ENCODE measurements around the gene OSTN.

OSTN gene

DNA sequence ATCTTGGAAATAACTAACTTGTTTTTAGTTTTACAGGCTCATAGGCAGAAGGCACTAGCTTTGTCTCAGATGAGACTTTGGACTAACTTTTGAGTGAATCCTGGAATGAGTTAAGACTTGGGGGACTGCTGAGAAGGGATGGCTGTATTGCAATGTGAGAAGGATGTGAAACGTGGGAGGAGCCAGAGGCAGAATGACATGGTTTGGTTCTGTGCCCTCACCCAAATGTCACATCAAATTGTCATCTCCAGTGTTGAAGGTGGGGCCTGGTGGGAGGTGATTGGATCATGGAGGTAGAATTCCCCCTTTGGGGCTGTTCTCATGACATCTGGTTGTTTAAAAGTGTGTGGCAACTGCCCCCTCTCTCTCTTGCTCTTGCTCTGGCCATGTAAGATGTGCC, 101.4 kb downstream of the OSTN start:
- H3K36me3 Mint-ChIP-seq (ENCODE audit: low read depth), result no peaks in the 10 kb centered on the region
- H3K27me3 Mint-ChIP-seq (ENCODE audit: low read depth), result no peaks in the 10 kb centered on the region
- no peaks in the 10 kb centered on the region for H3K4me1 Mint-ChIP-seq (ENCODE audit: low read depth)
- H3K9me3 Mint-ChIP-seq, result no peaks in the 10 kb centered on the region
- H3K4me3 Mint-ChIP-seq, result no peak overlapping the region
- H3K27ac Mint-ChIP-seq, result no peak overlapping the region

DNA sequence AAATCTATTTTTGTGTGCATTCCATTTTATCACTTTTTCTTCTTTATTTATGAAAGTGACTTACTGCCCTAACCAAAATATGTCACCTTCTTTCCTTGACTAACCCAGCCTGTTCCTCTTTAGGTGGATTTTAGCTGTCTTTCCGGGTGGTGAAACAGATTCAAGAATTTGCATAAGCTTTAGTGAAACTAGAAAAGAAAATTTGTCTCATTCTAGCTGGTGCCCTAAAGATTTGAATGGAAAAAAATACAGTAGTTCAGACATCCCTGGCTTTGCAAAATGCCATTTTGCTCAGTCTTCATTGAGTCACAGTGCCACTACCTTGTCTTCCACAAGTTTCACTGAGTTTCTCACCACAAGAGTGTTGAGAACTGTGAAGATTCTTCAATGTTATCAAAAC, 102.0 kb downstream of the OSTN start:
- Mint-ChIP-seq H3K4me3 (no peak overlapping the region), H3K27me3 (ENCODE audit: low read depth) (no peaks in the 10 kb centered on the region), H3K9me3 (no peaks in the 10 kb centered on the region), H3K27ac (no peak overlapping the region), H3K36me3 (ENCODE audit: low read depth) (no peaks in the 10 kb centered on the region), H3K4me1 (ENCODE audit: low read depth) (no peaks in the 10 kb centered on the region)

DNA sequence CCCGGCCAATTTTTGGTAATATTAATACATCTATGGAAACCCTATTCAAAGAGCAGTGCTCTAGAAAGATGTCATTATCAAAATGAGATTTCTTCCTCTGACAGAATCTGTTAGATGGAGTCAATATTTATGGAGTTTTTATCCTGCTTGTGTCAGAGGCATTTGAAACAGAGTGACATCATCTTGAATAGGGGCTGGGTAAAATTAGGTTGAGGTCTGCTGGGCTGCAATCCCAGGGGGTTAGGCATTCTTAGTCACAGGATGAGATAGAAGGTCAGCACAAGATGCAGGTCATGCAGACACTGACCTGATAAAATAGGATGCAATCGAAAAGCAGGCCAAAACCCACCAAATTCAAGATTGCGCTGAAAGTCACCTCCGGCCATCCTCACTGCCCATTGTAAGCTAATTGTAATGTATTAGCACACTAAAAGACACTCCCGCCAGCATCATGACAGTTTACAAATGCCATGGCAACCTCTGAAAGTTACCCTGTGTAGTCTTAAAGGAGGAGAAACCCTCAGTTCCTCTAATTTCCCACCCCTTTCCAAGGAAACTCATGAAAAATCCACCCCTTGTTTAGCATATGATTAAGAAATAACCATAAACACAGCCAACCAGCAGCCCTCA, 102.9 kb downstream of the OSTN start:
- H3K9me3 Mint-ChIP-seq, result no peaks in the 10 kb centered on the region
- no peaks in the 10 kb centered on the region for H3K27me3 Mint-ChIP-seq (ENCODE audit: low read depth)
- H3K27ac Mint-ChIP-seq, result no peak overlapping the region
- H3K4me3 Mint-ChIP-seq, result no peak overlapping the region
- H3K4me1 Mint-ChIP-seq (ENCODE audit: low read depth), result no peaks in the 10 kb centered on the region
- no peaks in the 10 kb centered on the region for H3K36me3 Mint-ChIP-seq (ENCODE audit: low read depth)

DNA sequence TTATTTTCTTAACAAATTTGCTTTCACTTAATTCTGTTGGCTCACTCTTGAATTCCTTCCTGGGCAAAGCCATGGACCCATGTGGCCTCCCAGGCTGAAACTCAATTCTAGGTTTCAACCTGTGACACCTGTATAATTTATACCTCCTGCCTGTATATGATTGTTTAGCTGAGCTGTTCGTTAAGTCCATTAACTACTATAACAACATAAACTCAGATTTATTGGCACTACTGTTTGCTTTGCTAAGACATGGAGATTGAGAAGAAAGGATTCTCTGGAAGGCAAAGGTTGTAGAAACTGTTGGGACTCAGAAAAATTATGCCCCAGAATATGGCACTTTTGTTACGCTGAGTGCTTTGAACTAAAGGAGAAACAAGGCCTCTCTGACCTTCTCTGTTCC, 103.4 kb downstream of the OSTN start:
- Mint-ChIP-seq H3K27ac (no peak overlapping the region), H3K36me3 (ENCODE audit: low read depth) (no peaks in the 10 kb centered on the region), H3K9me3 (no peaks in the 10 kb centered on the region), H3K4me1 (ENCODE audit: low read depth) (no peaks in the 10 kb centered on the region), H3K27me3 (ENCODE audit: low read depth) (no peaks in the 10 kb centered on the region), H3K4me3 (no peak overlapping the region)

DNA sequence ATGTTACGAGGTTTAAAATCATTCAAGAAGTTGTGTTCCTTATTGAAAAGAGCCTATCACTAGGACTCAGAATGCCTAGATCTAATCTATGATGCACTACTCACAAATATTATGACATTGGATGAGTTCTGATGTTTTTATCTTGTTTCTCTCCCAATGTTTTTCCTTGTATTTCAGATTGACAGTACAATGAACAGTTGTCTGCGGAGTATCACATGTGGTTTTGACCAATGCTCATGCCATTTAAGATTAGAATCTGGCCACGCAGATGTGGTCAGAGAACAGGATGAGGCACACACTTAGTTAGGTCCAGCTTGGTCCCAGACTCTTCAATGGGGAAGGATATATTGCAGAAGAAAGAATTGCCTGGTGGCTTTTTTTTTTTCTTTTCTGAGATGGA, 104.6 kb downstream of the OSTN start:
- Mint-ChIP-seq H3K27me3 (ENCODE audit: low read depth) (no peaks in the 10 kb centered on the region), H3K9me3 (no peaks in the 10 kb centered on the region), H3K36me3 (ENCODE audit: low read depth) (no peaks in the 10 kb centered on the region), H3K27ac (no peak overlapping the region), H3K4me3 (no peak overlapping the region), H3K4me1 (ENCODE audit: low read depth) (no peaks in the 10 kb centered on the region)

DNA sequence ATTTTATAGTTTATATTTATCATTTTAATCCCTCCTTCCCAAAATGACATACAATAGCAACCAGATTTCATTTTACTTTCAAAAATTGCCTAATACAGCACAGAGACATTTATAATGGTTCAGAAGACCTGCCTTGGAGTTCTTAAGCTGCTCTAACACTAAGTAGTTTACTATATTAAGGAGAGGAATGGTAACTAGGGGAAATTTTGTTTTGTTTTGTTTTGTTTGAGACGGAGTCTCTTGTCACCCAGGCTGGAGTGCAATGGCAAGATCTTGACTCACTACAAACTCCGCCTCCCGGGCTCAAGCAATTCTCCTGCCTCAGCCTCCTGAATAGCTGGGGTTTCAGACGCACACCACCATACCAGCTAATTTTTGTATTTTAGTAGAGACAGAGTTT, 107.4 kb downstream of the OSTN start:
- Mint-ChIP-seq H3K27ac (no peak overlapping the region), H3K27me3 (ENCODE audit: low read depth) (no peaks in the 10 kb centered on the region), H3K4me3 (no peak overlapping the region), H3K36me3 (ENCODE audit: low read depth) (no peaks in the 10 kb centered on the region), H3K9me3 (no peaks in the 10 kb centered on the region), H3K4me1 (ENCODE audit: low read depth) (no peaks in the 10 kb centered on the region)

DNA sequence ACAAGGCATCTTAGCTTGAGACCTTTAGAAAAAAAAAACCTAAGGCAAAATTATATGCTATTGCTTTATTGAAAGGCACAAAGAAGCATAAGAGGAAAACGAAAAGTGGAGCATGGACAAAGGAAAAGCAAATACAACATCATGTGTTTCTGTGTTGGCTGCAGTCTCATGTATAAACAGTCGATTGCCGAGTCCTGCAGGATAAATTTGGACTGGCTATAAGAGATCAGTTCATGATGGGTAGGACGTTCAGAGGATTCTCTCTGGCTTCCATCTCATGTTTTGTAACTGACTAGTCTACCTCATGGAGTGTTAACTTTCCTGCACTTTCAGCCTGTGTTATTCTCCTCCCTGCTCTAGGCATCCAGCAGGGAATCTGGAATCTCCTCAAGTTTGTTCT, 108.3 kb downstream of the OSTN start:
- H3K36me3 Mint-ChIP-seq (ENCODE audit: low read depth), result no peaks in the 10 kb centered on the region
- no peaks in the 10 kb centered on the region for H3K27me3 Mint-ChIP-seq (ENCODE audit: low read depth)
- H3K27ac Mint-ChIP-seq, result no peak overlapping the region
- H3K4me1 Mint-ChIP-seq (ENCODE audit: low read depth), result no peaks in the 10 kb centered on the region
- no peaks in the 10 kb centered on the region for H3K9me3 Mint-ChIP-seq
- no peak overlapping the region for H3K4me3 Mint-ChIP-seq

DNA sequence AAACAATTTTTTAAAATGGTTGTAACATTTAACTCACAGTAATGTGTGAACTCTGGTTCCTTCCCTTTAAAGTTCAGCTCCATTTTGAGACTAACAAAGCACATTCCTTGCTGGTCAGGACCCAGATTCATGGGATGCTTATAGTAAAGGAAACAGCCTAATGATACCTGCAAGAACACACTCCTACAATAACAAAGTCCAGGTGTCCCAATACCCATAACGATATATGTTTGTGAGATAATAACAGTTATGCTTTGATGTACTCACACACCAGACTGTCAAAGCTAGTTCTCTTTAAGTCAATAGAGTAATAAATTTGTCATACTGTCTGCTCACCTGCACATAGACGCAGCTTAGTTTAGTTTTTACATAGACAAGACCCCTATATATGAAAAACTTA, 114.3 kb downstream of the OSTN start:
- Mint-ChIP-seq H3K27ac (no peak overlapping the region), H3K27me3 (ENCODE audit: low read depth) (no peaks in the 10 kb centered on the region), H3K4me3 (no peak overlapping the region), H3K4me1 (ENCODE audit: low read depth) (no peaks in the 10 kb centered on the region), H3K36me3 (ENCODE audit: low read depth) (no peaks in the 10 kb centered on the region), H3K9me3 (peaks cover 14% of the 10 kb centered on the region)

DNA sequence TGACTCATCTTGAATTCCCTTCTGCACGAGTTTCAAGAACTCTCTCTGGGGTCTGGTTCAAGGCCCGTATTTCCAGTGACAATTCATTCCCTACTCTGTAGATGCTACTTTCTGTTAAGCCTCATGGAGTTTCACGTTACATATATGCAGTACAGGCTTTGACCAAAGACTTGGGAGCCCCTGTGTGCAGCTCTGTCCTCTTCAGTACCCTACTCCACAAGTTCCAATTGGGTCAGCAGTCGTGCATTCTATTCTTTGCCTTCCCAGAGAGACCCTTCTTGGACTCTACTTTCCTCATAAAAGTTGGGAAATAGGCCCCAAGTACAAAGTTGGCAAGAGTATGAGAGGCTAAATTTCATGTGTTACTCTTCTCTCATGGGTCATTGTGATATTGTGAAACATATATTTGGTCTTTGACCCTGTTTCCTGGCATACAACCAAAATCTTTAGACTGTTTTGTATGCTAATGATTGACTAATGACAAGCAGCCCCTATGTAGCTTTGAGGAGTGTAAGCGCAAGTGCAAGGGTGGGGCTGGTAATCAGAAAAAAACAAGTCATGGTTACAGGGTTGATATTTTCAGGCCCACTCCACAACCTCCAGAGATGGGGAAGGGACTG, 115.2 kb downstream of the OSTN start:
- no peak overlapping the region for H3K27ac Mint-ChIP-seq
- H3K4me3 Mint-ChIP-seq, result no peak overlapping the region
- H3K36me3 Mint-ChIP-seq (ENCODE audit: low read depth), result no peaks in the 10 kb centered on the region
- H3K4me1 Mint-ChIP-seq (ENCODE audit: low read depth), result no peaks in the 10 kb centered on the region
- no peaks in the 10 kb centered on the region for H3K27me3 Mint-ChIP-seq (ENCODE audit: low read depth)
- H3K9me3 Mint-ChIP-seq, result peaks cover 14% of the 10 kb centered on the region
